ENCODE measurements around the gene NHLRC4. TPM values are rescaled to one million over a fixed set of nuclear protein-coding genes. Genes with fewer than 3 reads are reported as not detected.

The NHLRC4 gene
- total and polyA plus RNA-seq, 2 donors (not counting 1 experiment from before 2014, with no cell fraction given): 0.66 to 3.3 TPM

- peaks cover 5% of the 10 kb centered on the region for H3K4me1 ChIP-seq (ENCODE audit: control insufficient read depth, extremely low read depth, insufficient read depth, low read length)
- no peak for TF ChIP-seq CTCF (conservative IDR thresholded peaks at IDR 0.05 in 1 of 2, IDR thresholded peaks at IDR 0.05 in 1 of 2; ENCODE audit: low read depth in 1 of 2, low read length in 2 of 2)
- TF ChIP-seq EZH2 (IDR thresholded peaks at IDR 0.05; ENCODE audit: low read length, missing control alignments): no peak
- no peak overlapping the region for H3K27ac ChIP-seq (ENCODE audit: insufficient read depth, low read length)
- no peaks in the 10 kb centered on the region for H3K27me3 ChIP-seq (ENCODE audit: control insufficient read depth, insufficient read depth, low read length)
- H3K79me2 ChIP-seq (ENCODE audit: control insufficient read depth, insufficient read depth, low read length): peaks cover 55% of the 10 kb centered on the region
- no peak overlapping the region for H3K9ac ChIP-seq (ENCODE audit: insufficient read depth, low read length)
- DNase-seq (ENCODE audit: low read depth in 2 of 2): no peak
- peaks cover 15% of the 10 kb centered on the region for H3K36me3 ChIP-seq (ENCODE audit: control insufficient read depth, insufficient read depth, low read length)
- H3K4me3 ChIP-seq (replicated peaks in 1 of 4; ENCODE audit: control extremely low read depth in 1 of 4, insufficient read depth in 1 of 4, low read depth in 3 of 4, low read length in 4 of 4): no peak overlapping the region
- H3K9me3 ChIP-seq (ENCODE audit: control insufficient read depth, insufficient read depth, low read depth, low read length): no peaks in the 10 kb centered on the region
- H3K4me2 ChIP-seq (ENCODE audit: extremely low read depth, insufficient read depth, low read length): no peak overlapping the region
- H4K20me1 ChIP-seq (ENCODE audit: control insufficient read depth, extremely low read depth, insufficient read depth, low read length): no peaks in the 10 kb centered on the region
- no peak overlapping the region for H2AFZ ChIP-seq (ENCODE audit: low read length)
Measured at GRCh38 chr16:543301-544164, 23.3 kb upstream of the NHLRC4 start.

DNA sequence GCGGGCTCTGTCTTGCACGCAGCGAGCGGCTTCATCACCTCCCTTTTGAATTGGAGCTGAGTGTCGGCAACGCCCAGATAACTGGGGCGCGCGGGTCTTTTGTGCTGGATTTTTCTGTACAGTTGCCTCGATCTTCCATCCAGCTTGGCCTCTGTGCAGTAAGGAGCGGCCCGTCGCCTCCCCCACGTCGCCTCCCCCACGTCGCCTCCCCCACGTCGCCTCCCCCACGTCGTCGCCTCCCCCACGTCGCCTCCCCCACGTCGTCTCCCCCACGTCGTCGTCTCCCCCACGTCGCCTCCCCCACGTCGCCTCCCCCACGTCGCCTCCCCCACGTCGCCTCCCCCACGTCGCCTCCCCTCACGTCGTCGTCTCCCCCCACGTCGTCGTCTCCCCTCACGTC lies 22.3 kb upstream of the NHLRC4 start:
- Histone ChIP-seq H3K79me2 (ENCODE audit: control insufficient read depth, insufficient read depth, low read length) (peaks cover 47% of the 10 kb centered on the region), H2AFZ (ENCODE audit: low read length) (no peak overlapping the region), H3K4me3 (replicated peaks in 1 of 4; ENCODE audit: control extremely low read depth in 1 of 4, insufficient read depth in 1 of 4, low read depth in 3 of 4, low read length in 4 of 4) (no peak overlapping the region), H3K9ac (ENCODE audit: insufficient read depth, low read length) (no peak overlapping the region), H4K20me1 (ENCODE audit: control insufficient read depth, extremely low read depth, insufficient read depth, low read length) (no peaks in the 10 kb centered on the region), H3K36me3 (ENCODE audit: control insufficient read depth, insufficient read depth, low read length) (peaks cover 17% of the 10 kb centered on the region), H3K4me2 (ENCODE audit: extremely low read depth, insufficient read depth, low read length) (no peak overlapping the region), H3K27me3 (ENCODE audit: control insufficient read depth, insufficient read depth, low read length) (no peaks in the 10 kb centered on the region), H3K27ac (ENCODE audit: insufficient read depth, low read length) (no peak overlapping the region), H3K4me1 (ENCODE audit: control insufficient read depth, extremely low read depth, insufficient read depth, low read length) (peaks cover under 1% of the 10 kb centered on the region), H3K9me3 (ENCODE audit: control insufficient read depth, insufficient read depth, low read depth, low read length) (no peaks in the 10 kb centered on the region)
- DNase-seq (ENCODE audit: low read depth in 2 of 2): no peak
- TF ChIP-seq EZH2 (IDR thresholded peaks at IDR 0.05; ENCODE audit: low read length, missing control alignments) (no peak), CTCF (conservative IDR thresholded peaks at IDR 0.05 in 1 of 2, IDR thresholded peaks at IDR 0.05 in 1 of 2; ENCODE audit: low read depth in 1 of 2, low read length in 2 of 2) (no peak)

DNA sequence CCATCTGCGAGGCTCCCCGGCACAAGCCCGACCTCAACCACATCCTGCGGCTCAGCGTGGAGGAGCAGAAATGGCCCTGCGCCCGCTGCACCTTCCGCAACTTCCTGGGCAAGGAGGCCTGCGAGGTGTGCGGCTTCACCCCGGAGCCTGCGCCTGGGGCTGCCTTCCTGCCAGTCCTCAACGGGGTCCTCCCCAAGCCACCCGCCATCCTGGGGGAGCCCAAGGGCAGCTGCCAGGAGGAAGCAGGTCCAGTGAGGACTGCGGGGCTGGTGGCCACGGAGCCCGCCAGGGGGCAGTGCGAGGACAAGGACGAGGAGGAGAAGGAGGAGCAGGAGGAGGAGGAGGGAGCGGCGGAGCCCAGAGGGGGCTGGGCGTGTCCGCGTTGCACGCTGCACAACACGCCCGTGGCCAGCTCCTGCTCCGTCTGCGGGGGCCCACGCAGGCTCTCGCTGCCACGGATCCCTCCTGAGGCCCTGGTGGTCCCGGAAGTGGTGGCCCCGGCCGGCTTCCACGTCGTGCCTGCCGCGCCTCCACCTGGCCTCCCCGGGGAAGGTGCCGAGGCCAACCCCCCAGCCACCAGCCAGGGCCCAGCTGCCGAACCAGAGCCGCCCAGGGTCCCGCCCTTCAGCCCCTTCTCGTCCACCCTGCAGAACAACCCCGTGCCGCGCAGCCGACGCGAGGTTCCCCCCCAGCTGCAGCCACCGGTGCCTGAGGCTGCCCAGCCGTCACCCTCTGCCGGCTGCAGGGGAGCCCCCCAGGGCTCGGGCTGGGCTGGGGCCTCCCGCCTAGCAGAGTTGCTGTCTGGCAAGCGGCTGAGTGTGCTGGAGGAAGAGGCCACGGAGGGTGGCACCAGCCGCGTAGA lies 19.7 kb upstream of the NHLRC4 start:
- H3K36me3 ChIP-seq (ENCODE audit: control insufficient read depth, insufficient read depth, low read length): peaks cover 15% of the 10 kb centered on the region
- no peak overlapping the region for H2AFZ ChIP-seq (ENCODE audit: low read length)
- peak; percentile 22 to 33 for DNase-seq (ENCODE audit: low read depth in 2 of 2)
- no peaks in the 10 kb centered on the region for H3K4me1 ChIP-seq (ENCODE audit: control insufficient read depth, extremely low read depth, insufficient read depth, low read length)
- TF ChIP-seq EZH2 (IDR thresholded peaks at IDR 0.05; ENCODE audit: low read length, missing control alignments): no peak
- peak; percentile 44 to 48 for TF ChIP-seq CTCF (conservative IDR thresholded peaks at IDR 0.05 in 1 of 2, IDR thresholded peaks at IDR 0.05 in 1 of 2; ENCODE audit: low read depth in 1 of 2, low read length in 2 of 2)
- H3K4me3 ChIP-seq (replicated peaks in 1 of 4; ENCODE audit: control extremely low read depth in 1 of 4, insufficient read depth in 1 of 4, low read depth in 3 of 4, low read length in 4 of 4): no peak overlapping the region
- H3K4me2 ChIP-seq (ENCODE audit: extremely low read depth, insufficient read depth, low read length): no peak overlapping the region
- H3K79me2 ChIP-seq (ENCODE audit: control insufficient read depth, insufficient read depth, low read length): peaks cover 24% of the 10 kb centered on the region
- H3K9ac ChIP-seq (ENCODE audit: insufficient read depth, low read length): no peak overlapping the region
- H3K27ac ChIP-seq (ENCODE audit: insufficient read depth, low read length): no peak overlapping the region
- no peaks in the 10 kb centered on the region for H4K20me1 ChIP-seq (ENCODE audit: control insufficient read depth, extremely low read depth, insufficient read depth, low read length)
- no peaks in the 10 kb centered on the region for H3K27me3 ChIP-seq (ENCODE audit: control insufficient read depth, insufficient read depth, low read length)
- H3K9me3 ChIP-seq (ENCODE audit: control insufficient read depth, insufficient read depth, low read depth, low read length): no peaks in the 10 kb centered on the region
